HG02885 (cell line): ENCODE data around the gene A1BG.
"Not testable (repeated sequence)": the region's sequence is repeated elsewhere in the genome, so short reads cannot be mapped to it uniquely, and the experiment has no call there.

Experiments
- ATAC-seq: cut with Tn5 transposase; IDR thresholded peaks from one replicate; pipeline ENCODE4 v1.9.1; 2021; ENCODE audit warnings: mild to moderate bottlenecking; ENCODE audit not compliant: unreplicated experiment, poor library complexity

A1BG gene

GRCh38 chr19:58362272-58362994, 9.1 kb upstream of the A1BG start, which contains the start of gene ZNF497:
TSS of gene ZNF497 (minus strand) at chr19:58362751. CDS start at chr19:58357635, 5,116 bp downstream.
- ATAC-seq = peak; percentile 92

GRCh38 chr19:58361900-58362271, 8.6 kb upstream of the A1BG start:
- no peak for ATAC-seq

- no peak for ATAC-seq
These were observed 4.3 kb upstream of the A1BG start for GRCh38 chr19:58357481-58358145.

GRCh38 chr19:58356766-58357480, 3.6 kb upstream of the A1BG start:
- no peak for ATAC-seq

GRCh38 chr19:58355908-58356765, 2.8 kb upstream of the A1BG start:
- no peak for ATAC-seq

- ATAC-seq = no peak
These were observed 2.0 kb upstream of the A1BG start for GRCh38 chr19:58355215-58355796.

GRCh38 chr19:58354478-58355030, 1.3 kb upstream of the A1BG start:
- ATAC-seq = no peak

- no peak for ATAC-seq
These were observed 605 bp upstream of the A1BG start for GRCh38 chr19:58353717-58354477.

- no peak for ATAC-seq
These were observed 1.1 kb downstream of the A1BG start for GRCh38 chr19:58351990-58352755.

- no peak for ATAC-seq
These were observed 1.8 kb downstream of the A1BG start for GRCh38 chr19:58351558-58351878.

- ATAC-seq = no peak
These were observed 2.3 kb downstream of the A1BG start for GRCh38 chr19:58350871-58351557.

- ATAC-seq = no peak
These were observed 3.1 kb downstream of the A1BG start for GRCh38 chr19:58350001-58350861.

GRCh38 chr19:58349590-58349989, 3.7 kb downstream of the A1BG start:
- no peak for ATAC-seq

- ATAC-seq = not testable (repeated sequence)
These were observed 5.2 kb downstream of the A1BG start for GRCh38 chr19:58348080-58348479.

GRCh38 chr19:58346961-58347929, 6.0 kb downstream of the A1BG start:
- ATAC-seq = peak; percentile 90

- no peak for ATAC-seq
These were observed 7.7 kb downstream of the A1BG start for GRCh38 chr19:58345558-58345957.
